ENCODE measurements around the gene DNAH2.

Gene DNAH2

DNA sequence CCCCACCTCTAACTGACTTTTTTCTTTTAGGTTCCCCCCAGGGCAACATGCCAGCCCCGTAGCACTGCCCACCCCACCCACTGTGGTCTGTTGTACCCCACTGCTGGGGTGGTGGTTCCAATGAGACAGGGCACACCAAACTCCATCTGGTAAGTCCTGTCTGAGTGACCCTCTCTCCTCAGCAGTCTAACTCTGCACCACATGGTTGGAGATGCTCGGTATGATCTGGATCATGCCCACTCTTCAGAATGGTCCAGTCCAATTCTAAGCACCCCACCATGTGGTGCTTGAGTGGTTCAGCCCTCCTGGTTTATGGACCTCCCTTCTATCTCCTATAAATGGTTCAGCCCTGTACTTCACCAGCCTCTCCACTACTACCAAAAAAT lies 122.3 kb downstream of the DNAH2 start:
- no peak for DNase-seq

DNA sequence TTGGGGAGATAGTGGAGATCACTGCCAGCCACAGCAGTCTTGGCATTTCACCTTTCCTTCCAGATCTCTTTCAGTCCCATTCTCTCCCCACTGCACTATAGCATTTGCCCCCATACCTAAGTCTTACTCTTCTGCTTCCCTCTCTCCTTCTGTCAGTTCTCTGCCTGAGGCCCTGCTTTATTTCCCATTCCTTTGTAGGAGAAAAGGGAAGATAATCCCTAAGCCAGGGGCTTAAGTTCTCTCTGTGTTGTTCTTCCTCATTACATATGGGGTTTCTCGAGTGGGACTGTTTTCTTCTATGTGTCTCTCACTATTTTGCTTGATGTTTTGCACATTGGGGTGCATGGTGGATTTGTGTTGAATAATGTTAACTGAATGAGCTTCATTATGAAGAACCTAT lies 122.9 kb downstream of the DNAH2 start:
- no peak for DNase-seq

DNA sequence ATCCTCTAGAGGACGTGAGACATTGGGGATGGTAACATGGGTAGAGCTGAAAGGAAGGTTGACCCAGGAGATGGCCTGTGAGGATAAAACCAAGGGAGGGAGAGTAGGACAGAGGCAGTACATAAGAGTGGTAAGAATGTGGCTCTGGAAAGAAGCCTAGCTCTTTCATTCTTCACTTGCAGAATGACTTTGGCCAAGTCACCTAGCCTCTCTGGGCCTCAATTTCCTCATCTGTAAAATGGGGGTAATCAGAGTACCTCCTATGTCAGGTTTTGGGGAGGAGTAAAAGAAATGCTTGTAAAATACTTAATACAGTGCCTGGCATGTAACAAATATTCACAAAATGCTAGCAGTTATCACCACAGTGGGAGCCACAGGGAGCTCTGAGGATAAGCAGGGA lies 123.3 kb downstream of the DNAH2 start:
- no peak for DNase-seq

DNA sequence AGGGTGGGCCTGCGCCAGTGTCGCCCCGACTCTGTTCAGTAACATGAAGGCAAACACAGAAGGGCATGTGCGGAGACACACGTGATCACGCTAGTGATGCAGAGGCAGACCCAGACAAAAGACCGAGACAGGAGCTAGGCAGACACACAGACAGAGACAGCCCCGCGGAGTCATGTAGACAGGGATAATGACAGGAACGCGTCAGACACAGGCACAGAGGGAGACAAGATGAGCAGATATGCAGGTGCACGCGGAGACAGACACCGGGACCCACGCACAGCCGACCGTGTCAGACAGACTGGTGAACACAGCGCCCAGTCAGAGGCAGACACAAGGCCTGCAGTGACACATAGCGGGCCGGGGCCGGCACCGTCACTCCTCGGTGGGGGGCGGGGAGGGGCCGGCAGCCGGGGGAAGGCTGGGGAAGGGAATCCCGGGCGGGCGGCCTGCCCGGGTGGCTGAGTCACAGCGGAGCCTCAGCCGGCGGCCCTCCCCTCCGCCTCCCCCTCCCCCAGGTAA lies 123.9 kb downstream of the DNAH2 start:
- peak in 13 of 14 donors; percentile 67 to 97 (median 90) for DNase-seq

DNA sequence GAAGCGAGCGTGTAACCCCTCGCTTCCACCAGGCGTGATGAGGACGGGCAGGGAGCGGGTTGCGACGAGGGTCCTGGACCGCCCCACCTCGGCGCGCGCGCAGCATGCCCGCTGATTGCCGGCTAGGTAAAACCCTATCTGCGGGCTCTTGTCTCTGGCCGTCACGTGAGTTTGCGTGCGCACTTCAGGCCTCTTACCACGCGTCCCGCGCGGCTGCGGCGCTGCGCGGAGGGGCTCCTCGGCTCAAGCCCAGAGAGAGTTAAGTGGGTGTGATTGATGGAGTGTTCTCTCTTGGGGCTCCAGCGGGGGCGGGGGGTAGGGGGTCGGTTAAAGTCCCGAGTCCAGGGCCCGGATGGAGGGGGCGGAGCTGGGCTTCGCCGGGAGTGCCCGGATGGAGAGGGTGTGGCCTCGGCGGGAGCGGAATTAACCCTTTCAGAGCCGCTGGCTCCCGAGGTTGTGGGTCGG lies 124.4 kb downstream of the DNAH2 start:
- DNase-seq = peak; percentile 67 to 97 (median 90)

DNA sequence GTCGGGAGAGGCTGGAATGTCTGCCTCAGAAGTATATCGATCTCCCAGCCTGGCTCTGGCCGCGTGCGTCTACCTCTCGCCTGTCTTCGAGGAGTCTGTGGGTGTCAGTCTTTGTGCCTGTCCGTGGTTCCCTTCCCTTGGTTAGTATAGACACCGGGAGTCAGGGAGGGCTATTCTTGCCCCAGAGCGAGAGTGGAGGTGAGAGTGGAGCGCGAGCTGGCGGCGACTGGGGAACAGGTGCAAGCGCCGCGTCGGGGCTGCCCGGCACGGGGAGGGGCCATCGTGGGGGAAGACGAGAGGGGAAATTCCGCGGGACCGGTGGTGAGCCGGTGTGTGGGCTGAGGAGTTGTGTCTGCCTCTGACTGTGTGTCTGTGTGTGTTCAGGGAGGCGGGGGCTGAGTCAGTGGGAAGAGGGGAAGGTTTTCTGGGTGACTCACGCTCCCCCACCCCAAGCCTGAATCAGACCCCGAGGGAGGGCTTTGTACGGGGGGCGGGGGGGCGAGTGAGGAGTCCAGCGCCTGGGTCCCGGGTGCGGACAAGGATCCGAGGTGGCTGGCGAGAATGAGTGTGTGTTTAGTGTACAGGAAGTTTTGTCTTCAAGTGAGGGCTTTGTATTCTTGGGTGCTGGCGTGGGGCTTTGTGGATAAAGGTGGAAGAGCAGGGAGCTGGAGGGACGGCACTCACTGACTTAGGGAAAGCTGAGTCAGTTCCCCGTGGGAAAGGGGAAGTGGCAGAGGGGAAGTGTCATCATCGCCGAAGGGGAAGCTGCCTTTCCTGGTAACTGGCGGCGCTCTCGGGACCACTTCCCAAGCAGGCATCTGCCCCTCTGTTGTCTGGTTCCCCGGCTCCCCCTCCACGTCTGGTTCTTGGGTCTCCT lies 125.1 kb downstream of the DNAH2 start:
- peak in 12 of 14 donors; percentile 19 to 89 (median 73) for DNase-seq

DNA sequence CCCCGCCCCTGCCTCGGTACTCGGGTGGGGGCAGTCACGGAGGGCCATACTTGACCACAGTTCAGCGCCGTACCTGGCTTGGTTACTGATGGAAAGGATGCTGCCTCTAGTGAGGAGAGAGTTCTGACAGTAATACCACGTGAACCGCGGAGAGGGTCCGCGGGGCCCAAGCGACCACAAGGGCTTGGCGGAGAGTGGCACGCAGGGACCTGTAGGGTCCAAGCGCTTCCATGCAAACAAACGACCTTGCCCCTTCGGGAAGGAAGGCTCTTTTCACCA lies 125.7 kb downstream of the DNAH2 start:
- DNase-seq = peak in 4 of 14 donors; percentile 69 to 75 (median 72)

DNA sequence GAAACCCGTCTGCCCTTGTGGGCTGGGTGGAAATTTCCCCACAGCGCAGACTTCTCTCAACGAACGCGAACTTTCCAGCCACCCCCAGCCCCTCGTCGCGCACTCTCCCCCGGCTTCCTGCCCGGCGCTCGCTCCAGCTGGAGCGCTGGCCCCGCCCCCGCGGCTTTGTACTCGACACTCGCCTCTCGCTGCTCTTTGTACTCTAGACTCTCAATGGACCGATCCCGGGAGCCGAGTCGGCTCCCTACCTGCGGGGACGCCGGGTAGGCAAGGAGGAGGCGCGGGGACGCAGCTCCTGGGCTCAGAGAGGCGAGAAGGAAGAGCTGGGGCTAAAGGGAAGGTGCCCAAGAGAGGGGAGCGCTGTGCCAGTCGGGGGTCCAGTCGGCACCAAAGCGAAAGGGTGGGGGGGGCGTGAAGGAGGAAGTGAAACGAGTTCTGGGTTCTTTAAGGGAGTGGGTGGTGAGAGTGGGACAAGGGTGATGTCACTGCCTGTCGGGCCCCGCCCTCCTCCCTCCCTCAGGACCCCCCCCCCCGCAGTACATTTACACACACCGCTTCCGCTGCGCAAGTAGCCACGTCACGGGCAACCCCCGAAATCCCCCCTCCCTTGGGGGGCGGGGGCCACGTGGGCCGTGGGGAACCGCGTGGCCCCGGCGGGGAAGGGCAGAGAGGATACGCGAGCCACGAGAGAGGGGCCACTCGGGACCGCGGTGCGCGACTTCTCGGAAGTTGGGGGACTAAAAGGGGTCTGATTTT lies 126.2 kb downstream of the DNAH2 start:
- peak in 13 of 14 donors; percentile 42 to 85 (median 77) for DNase-seq

DNA sequence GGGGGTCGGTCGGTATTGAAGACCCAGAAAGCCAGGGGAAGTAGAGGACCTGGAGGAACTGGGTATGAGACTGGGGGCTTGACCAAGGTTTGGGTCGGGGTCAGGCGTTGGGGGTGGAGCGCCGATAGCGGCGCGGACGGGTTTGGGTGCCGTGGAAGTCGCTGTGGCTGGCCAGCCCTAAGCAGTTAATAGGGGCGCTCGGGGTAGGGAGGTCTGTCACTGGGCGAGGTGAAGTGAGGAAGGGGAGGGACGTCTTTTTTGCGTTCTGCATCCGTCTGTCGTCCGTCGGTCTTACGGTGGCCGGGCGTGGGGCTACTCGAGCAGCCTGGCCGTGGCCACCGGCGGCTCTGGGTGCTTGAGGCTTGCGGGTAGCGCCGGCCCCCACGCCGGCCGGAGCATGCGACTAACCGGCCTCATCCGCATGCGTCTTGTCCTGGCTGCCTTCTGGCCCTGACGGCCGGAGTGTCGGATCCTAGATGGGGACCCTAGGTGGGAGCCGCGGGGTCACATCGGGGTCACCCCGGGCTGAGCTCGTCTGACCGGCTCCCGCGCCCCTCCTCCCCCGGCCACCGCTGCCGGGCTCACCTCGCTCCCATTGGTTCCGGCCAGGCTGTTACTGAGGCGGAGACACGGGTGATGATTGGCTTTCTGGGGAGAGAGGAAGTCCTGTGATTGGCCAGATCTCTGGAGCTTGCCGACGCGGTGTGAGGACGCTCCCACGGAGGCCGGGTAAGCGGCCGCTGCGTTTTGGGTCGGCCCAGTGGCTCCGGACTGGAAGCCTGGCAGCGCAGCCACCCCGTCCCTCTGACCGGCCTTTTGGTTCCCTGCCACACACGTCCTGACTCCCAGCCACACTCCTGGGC lies 127.0 kb downstream of the DNAH2 start:
- DNase-seq = peak; percentile 56 to 94 (median 90)

DNA sequence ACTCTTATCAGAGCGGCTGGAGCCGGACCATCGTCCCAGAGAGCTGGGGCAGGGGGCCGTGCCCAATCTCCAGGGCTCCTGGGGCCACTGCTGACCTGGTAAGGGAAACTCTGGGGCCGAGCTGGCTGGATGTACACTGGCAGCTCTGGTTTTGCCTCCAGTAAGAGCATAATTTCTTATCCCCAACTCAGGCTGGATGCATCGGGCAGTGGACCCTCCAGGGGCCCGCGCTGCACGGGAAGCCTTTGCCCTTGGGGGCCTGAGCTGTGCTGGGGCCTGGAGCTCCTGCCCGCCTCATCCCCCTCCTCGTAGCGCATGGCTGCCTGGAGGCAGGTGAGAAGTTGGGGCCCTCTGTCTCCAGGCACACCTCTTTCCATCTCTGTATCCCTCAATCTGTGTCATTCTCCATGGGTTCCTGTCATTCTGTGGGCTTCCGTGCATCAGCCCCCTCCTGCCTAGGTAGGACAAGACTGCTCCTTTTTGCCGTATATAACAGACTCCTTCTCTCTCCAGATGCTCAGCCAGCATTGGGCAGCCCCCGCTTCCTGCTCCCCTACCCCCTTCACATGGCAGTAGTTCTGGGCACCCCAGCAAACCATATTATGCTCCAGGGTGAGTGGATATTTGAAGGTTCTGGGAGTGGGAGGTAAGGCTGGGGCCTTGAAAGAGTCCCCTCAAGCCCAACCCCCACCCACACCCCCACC lies 128.0 kb downstream of the DNAH2 start:
- DNase-seq = no peak

DNA sequence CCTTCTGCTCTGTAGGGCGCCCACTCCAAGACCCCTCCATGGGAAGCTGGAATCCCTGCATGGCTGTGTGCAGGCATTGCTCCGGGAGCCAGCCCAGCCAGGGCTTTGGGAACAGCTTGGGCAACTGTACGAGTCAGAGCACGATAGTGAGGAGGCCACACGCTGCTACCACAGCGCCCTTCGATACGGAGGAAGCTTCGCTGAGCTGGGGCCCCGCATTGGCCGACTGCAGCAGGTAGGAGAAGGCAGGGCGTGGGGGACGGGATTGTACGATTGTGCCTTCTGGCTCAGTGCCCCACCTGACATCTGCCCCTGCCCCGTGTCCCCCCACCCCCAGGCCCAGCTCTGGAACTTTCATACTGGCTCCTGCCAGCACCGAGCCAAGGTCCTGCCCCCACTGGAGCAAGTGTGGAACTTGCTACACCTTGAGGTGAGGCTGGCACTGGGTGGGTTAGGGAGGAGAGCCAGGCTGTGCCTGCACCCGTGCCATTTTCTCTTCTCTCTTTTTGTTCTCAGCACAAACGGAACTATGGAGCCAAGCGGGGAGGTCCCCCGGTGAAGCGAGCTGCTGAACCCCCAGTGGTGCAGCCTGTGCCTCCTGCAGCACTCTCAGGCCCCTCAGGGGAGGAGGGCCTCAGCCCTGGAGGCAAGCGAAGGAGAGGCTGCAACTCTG lies 128.7 kb downstream of the DNAH2 start:
- no peak for DNase-seq

DNA sequence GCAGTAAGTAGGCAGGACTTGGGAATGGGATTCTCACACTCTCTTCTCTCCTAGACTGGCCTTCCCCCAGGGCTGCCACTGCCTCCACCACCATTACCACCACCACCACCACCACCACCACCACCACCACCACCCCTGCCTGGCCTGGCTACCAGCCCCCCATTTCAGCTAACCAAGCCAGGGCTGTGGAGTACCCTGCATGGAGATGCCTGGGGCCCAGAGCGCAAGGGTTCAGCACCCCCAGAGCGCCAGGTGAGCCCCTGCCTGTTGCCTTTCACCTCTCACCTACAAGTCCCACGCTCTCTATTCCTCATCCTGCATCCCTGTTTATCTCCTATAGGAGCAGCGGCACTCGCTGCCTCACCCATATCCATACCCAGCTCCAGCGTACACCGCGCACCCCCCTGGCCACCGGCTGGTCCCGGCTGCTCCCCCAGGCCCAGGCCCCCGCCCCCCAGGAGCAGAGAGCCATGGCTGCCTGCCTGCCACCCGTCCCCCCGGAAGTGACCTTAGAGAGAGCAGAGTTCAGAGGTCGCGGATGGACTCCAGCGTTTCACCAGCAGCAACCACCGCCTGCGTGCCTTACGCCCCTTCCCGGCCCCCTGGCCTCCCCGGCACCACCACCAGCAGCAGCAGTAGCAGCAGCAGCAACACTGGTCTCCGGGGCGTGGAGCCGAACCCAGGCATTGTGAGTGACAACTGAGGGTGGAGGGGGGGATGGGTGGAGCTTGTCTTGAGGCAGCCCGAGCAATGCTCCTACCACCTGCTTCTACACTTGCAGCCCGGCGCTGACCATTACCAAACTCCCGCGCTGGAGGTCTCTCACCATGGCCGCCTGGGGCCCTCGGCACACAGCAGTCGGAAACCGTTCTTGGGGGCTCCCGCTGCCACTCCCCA lies 129.5 kb downstream of the DNAH2 start:
- DNase-seq = no peak

DNA sequence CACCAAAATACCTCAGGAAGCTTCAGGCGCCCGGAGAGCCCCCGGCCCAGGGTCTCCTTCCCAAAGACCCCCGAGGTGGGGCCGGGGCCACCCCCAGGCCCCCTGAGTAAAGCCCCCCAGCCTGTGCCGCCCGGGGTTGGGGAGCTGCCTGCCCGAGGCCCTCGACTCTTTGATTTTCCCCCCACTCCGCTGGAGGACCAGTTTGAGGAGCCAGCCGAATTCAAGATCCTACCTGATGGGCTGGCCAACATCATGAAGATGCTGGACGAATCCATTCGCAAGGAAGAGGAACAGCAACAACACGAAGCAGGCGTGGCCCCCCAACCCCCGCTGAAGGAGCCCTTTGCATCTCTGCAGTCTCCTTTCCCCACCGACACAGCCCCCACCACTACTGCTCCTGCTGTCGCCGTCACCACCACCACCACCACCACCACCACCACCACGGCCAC lies 130.6 kb downstream of the DNAH2 start:
- DNase-seq = no peak

DNA sequence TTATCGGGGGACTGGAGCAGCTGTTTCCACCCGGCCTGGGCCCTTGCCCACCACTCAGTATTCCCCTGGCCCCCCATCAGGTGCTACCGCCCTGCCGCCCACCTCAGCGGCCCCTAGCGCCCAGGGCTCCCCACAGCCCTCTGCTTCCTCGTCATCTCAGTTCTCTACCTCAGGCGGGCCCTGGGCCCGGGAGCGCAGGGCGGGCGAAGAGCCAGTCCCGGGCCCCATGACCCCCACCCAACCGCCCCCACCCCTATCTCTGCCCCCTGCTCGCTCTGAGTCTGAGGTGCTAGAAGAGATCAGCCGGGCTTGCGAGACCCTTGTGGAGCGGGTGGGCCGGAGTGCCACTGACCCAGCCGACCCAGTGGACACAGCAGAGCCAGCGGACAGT lies 131.2 kb downstream of the DNAH2 start:
- no peak for DNase-seq

DNA sequence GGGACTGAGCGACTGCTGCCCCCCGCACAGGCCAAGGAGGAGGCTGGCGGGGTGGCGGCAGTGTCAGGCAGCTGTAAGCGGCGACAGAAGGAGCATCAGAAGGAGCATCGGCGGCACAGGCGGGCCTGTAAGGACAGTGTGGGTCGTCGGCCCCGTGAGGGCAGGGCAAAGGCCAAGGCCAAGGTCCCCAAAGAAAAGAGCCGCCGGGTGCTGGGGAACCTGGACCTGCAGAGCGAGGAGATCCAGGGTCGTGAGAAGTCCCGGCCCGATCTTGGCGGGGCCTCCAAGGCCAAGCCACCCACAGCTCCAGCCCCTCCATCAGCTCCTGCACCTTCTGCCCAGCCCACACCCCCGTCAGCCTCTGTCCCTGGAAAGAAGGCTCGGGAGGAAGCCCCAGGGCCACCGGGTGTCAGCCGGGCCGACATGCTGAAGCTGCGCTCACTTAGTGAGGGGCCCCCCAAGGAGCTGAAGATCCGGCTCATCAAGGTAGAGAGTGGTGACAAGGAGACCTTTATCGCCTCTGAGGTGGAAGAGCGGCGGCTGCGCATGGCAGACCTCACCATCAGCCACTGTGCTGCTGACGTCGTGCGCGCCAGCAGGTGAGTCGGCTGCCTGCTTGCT lies 131.7 kb downstream of the DNAH2 start:
- DNase-seq = no peak

DNA sequence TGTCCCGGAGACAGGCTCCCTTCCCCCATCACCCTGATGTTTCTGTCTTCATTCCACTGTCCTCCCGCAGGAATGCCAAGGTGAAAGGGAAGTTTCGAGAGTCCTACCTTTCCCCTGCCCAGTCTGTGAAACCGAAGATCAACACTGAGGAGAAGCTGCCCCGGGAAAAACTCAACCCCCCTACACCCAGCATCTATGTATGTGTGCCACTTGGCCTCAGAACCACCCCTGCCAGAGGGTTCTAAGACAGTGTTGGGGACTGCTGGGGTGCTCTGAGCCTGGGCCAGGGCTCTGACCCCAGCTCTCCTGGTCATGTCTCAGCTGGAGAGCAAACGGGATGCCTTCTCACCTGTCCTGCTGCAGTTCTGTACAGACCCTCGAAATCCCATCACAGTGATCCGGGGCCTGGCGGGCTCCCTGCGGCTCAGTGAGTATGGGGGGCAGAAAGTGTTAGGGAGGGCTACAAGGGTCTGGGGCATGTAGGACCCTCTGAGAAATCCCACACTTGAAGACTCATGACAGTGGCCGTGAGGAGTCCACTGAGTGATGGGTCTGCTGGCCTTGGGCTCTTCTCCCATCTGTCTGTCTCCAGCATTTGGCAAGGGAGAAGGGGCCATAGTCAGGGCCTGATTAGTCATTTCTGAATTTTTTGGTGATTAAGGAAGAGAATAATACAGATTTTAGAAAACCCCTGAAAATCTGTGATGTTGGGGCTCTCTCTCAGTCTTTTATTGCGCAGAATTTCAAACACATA lies 132.4 kb downstream of the DNAH2 start:
- no peak for DNase-seq

DNA sequence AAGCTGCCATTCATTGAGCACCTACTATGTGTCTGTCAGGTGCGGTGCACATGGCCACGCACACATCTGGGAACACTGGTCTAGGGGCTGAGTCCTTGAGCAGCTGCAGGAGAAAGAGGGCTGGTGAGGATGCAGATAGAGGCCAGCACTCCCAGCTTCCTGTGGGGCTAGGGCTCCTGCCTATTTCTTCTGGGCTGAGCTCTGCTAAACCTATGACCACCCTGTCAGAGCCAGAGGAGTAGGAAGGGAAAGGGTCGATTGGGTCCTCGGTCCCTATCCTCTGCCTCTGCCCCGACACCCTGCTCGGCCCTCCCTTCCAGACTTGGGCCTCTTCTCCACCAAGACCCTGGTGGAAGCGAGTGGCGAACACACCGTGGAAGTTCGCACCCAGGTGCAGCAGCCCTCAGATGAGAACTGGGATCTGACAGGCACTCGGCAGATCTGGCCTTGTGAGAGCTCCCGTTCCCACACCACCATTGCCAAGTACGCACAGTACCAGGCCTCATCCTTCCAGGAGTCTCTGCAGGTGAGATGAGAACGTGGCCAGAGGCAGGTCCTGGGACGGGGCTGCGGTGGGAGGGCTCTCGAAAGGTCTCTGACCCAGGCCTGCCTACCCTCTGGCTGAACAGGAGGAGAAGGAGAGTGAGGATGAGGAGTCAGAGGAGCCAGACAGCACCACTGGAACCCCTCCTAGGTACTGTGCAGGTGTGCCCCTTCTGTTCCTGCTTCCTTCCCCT lies 133.3 kb downstream of the DNAH2 start:
- no peak for DNase-seq
